Stimulated activated memory B cell treated with anti-CD40 and anti-IgM and Interleukin-4, amounts not matched to agents 10 μg/mL and 1 μg/mL and 100 μg/mL, for 72 hours (primary cell): ENCODE measurements around the gene RXRA.

Source experiments
- ATAC-seq: fragments of 150-1000 bp; cut with Tn5 transposase; 2 replicates; pipeline ENCODE4 v1.10.0; 2021
- H3K27ac Mint-ChIP-seq: one replicate; pipeline ENCODE4 v1.8.0; 2022; ENCODE audit warnings: mild to moderate bottlenecking, mixed read lengths
- H3K27me3 Mint-ChIP-seq: one replicate; pipeline ENCODE4 v1.8.0; 2022; ENCODE audit warnings: mixed read lengths
- H3K36me3 Mint-ChIP-seq: one replicate; pipeline ENCODE4 v1.8.0; 2022; ENCODE audit warnings: mixed read lengths
- H3K4me1 Mint-ChIP-seq: one replicate; pipeline ENCODE4 v1.8.0; 2022; ENCODE audit warnings: mixed read lengths
- H3K4me3 Mint-ChIP-seq: one replicate; pipeline ENCODE4 v1.8.0; 2022; ENCODE audit warnings: mild to moderate bottlenecking, moderate library complexity, mixed read lengths
- H3K9me3 Mint-ChIP-seq: one replicate; pipeline ENCODE4 v1.8.0; 2022; ENCODE audit warnings: mixed read lengths

The RXRA gene

DNA sequence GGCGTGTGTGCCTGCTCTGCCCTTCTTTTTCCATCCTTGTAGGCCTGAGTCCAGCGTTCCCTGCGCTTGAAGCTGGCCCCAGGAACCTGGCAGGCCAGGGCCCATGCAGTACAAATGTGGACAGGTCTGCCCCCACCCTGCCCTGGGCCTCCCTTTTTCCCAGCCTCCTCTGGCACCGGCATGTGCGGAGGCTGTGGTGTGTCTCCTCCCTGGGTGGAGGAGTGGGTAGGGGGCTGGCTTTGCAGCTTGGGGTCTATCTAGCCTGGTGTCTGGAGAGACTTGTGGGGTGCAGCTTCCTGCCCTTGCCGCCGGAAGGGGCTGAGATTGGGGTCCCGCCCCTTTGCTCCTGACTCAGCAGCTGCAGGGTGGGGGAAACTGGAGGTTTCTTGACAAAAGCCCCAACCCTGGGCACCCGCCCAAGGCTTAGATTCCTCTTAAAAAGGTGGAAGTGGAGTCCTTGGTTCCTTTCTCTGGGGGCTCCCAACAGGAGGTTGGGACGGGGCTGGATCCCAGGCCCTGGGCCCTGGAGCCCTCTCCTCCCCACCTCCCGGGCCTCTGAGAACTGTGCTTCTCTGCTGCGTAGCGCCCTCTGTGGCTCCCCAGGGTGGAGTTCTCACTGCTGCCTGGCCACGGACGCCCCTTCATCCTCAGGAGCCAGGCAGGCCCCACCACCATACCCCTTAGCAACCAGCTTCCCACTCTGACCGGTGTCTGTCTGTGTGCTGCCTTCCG lies 18.0 kb downstream of the RXRA start:
- no peak for ATAC-seq
- Mint-ChIP-seq H3K36me3 (no peaks in the 10 kb centered on the region), H3K4me1 (peaks cover 49% of the 10 kb centered on the region), H3K4me3 (no peak overlapping the region), H3K27me3 (peaks cover 11% of the 10 kb centered on the region), H3K9me3 (no peaks in the 10 kb centered on the region), H3K27ac (no peak overlapping the region)

DNA sequence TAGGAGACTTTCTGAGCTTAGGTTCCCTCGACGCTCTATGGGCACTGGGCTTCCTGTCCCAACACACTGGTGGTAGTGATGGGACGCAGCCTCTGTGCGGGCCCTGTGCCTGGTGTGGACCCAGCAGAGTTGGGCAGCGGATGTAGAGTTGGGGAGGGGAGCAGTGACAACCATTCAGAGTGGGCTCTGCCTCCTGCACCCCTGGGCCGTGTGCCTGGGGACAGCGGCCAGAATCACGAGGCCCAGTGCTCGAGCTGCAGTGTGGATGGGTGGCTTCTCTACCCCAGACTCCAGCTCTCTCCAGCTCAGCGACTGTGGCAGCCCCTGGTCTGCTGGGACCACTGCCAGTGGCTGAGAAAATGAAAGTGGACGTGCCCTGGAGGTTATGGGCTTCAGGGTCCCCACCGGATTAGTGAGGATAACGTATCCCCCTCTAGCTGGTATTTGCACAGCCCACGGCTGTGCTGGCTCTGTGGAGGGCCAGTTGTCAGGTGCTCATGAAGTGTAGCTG lies 18.6 kb downstream of the RXRA start:
- no peaks in the 10 kb centered on the region for H3K9me3 Mint-ChIP-seq
- no peak for ATAC-seq
- H3K36me3 Mint-ChIP-seq, result no peaks in the 10 kb centered on the region
- no peak overlapping the region for H3K4me3 Mint-ChIP-seq
- peaks cover 11% of the 10 kb centered on the region for H3K27me3 Mint-ChIP-seq
- H3K27ac Mint-ChIP-seq, result no peak overlapping the region
- peaks cover 49% of the 10 kb centered on the region for H3K4me1 Mint-ChIP-seq

DNA sequence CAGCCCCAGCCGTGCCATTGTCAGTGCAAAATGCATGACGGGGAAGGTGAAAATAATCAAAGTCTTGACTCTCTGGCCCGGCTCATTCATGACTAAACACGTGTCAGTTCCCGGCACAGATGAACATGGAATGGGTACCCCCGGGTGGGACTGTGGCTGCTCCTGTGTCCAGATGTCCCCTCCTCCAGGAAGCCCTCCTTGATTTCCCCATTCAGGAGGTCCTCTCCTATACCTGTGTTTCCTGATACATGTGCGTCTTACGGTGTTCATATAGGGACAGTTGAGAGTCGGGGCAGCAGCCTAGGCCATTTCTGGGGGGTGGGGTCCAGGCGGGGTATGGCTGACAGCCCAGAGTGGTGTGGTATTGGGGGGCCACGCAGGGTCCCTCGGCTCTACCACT lies 19.5 kb downstream of the RXRA start:
- no peaks in the 10 kb centered on the region for H3K36me3 Mint-ChIP-seq
- peaks cover 11% of the 10 kb centered on the region for H3K27me3 Mint-ChIP-seq
- H3K9me3 Mint-ChIP-seq, result no peaks in the 10 kb centered on the region
- peaks cover 46% of the 10 kb centered on the region for H3K4me1 Mint-ChIP-seq
- no peak overlapping the region for H3K4me3 Mint-ChIP-seq
- no peak for ATAC-seq
- no peak overlapping the region for H3K27ac Mint-ChIP-seq

DNA sequence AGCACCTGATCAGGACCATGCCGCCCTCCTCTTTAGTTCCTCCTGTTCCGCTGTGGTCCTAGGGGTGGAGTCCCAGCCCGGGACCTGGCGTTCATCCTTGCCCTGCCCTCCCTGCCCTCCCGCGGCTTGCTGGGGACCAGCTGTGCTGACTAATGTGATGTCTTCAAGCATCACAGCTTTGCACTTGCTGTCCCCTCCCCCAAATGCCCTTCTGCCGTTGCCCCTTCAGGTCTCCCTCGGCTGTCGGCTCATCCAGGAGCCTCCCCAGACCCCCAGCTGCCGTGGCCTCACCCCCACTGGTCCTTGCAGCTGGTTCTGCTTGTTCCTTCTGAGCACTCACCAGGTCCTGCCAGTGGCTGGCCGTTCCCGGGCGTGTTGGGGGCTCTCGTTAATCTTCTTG lies 19.9 kb downstream of the RXRA start:
- Mint-ChIP-seq H3K4me1 (peaks cover 42% of the 10 kb centered on the region), H3K27me3 (peaks cover 11% of the 10 kb centered on the region), H3K9me3 (no peaks in the 10 kb centered on the region), H3K27ac (no peak overlapping the region), H3K4me3 (no peak overlapping the region), H3K36me3 (no peaks in the 10 kb centered on the region)
- ATAC-seq, result no peak

DNA sequence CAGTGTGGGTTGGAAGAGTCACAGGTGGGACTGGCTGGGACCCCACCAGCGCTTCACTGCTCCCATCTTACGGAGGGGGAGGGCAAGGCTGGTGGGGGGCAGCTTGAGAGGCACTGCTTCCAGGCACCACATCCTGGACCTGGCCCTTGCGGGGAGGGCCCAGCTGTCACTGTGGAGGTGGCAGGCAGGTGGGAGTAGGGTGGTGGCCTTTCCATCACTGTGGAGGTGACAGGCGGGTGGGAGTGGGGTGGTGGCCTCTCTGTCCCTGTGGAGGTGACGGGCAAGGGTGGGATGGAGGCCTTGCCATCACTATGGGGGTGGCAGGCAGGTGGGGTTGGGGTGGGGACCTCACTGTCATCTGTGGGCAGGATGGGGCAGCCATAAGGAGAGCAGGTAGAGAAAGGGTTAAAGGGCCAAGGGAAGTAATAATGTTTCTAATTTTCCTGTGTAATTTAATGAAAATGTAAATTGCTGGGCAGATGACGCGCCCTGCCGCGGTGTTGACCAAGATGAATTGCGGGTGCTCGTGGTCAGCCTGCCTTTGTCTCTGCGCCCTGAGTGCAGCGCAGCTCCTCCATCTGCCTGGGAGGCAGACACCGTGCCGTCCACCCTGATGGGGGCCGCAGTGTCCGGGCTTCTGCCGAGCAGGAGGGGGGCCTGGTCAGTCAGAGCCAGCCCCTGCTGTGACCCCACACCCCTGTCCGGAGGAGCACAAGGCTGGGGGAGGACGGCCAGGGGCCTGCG lies 20.8 kb downstream of the RXRA start:
- peaks cover 39% of the 10 kb centered on the region for H3K4me1 Mint-ChIP-seq
- no peaks in the 10 kb centered on the region for H3K36me3 Mint-ChIP-seq
- no peak for ATAC-seq
- H3K4me3 Mint-ChIP-seq, result no peak overlapping the region
- H3K27ac Mint-ChIP-seq, result no peak overlapping the region
- no peaks in the 10 kb centered on the region for H3K9me3 Mint-ChIP-seq
- peaks cover 11% of the 10 kb centered on the region for H3K27me3 Mint-ChIP-seq

DNA sequence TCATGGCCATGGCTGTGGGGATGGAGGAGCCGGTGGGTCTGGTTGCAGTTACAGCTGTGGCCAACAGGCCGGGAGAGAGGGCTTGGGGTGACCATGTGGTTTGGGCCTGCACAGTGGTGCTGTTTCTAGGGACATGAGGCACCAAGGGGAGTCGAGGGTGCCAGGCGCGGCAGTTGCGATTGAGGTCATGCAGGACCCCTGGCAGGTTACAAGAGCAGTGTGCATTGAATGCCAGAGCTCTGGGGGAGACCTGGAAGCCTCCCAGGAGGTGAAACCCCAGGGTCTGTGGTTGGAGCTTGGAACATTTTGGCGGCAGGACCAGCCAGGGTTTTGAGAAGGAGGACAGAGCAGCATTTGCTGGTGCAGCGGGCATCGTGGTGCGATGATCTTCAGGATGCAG lies 21.7 kb downstream of the RXRA start:
- Mint-ChIP-seq H3K9me3 (no peaks in the 10 kb centered on the region), H3K4me3 (no peak overlapping the region), H3K27me3 (peaks cover 11% of the 10 kb centered on the region), H3K4me1 (peaks cover 36% of the 10 kb centered on the region), H3K27ac (no peak overlapping the region), H3K36me3 (no peaks in the 10 kb centered on the region)
- no peak for ATAC-seq

DNA sequence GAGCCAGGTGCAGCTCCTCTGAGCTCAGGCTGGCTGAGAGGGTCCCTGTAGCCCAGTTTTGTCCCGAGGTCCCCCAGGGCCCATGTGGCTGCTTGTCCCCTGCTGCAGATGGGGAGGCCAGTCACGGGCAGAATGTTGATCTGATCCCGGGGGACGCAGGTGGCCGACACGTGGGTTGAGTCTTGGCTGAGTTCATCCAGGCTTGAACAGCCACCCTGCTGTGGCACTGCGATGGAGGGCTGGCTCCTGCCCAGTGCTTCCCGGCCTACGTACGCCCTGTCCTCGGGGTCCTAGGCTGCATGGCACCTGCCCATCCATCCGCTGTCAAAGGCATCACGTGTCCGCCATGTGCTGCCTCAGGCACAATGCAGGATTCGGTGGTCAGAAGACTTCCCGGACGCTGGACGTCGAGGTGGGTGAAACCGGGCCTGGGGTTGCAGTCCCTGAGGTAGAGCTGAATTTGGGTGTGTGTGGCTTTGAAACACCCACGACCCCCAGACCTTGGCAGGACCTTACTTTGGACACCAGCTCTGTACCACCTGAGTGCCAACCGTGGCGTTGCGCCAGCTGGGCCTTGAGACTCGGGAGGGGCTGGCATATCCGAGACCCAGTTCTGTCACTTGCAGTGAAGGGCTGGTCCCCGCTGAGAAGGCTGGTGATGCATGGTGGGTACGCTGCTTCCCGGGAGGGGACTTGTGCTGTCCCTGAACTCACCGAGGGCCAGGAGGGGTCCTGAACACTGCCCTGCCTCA lies 22.3 kb downstream of the RXRA start:
- no peak overlapping the region for H3K27ac Mint-ChIP-seq
- ATAC-seq, result no peak
- no peaks in the 10 kb centered on the region for H3K36me3 Mint-ChIP-seq
- peaks cover 36% of the 10 kb centered on the region for H3K4me1 Mint-ChIP-seq
- peaks cover 11% of the 10 kb centered on the region for H3K27me3 Mint-ChIP-seq
- H3K9me3 Mint-ChIP-seq, result no peaks in the 10 kb centered on the region
- no peak overlapping the region for H3K4me3 Mint-ChIP-seq

DNA sequence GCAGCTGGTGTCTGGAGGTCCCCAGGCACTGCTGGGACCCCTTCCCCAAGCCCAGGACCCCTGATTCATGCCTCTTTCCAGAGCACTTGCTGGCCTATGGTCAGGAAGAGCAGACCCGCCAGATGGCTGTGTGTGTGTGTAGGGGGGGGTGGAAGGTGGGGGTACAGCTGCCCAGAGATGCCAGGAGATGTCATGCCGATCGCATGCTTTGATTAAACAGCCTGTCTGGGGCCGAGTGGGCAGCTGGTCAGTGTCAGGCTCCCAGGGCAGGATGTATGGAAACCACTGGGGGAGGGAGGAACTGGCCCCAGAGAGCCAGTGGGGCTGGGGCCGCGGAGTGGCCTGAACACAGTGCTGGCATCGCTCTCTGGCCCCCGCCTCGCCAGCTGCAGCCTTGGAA lies 23.7 kb downstream of the RXRA start:
- Mint-ChIP-seq H3K4me3 (no peak overlapping the region), H3K4me1 (peaks cover 23% of the 10 kb centered on the region), H3K9me3 (no peaks in the 10 kb centered on the region), H3K27me3 (peaks cover 11% of the 10 kb centered on the region), H3K27ac (no peak overlapping the region), H3K36me3 (no peaks in the 10 kb centered on the region)
- ATAC-seq, result no peak

DNA sequence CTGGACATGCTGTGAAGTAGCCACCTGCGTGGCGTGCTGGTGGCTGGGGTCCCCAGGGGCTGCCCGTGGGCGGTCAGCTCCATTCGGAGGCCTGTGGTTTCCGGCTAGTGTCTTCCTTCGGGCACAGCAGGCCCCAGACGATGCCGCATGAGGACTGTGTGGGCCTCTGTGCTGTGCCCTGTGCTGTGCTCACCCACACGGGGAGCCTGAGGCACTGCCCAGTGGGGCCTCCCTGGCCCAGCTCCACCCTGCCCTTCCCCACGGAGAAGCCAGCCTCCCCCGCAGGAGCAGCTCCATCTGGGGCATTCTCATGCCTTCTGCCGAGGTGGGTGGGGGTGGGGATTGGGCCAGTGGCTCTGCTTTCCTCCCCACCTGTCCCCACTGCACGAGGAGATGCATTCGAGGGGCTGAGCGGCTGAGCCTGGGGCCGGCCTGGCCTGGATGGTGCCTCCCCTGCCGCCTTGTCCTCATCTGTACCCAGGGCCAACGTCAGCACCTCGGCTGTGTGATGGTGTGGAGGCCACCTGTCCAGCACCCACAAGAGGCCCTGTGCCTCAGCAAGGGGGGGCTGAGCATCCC lies 24.2 kb downstream of the RXRA start:
- peaks cover 11% of the 10 kb centered on the region for H3K27me3 Mint-ChIP-seq
- no peaks in the 10 kb centered on the region for H3K36me3 Mint-ChIP-seq
- H3K9me3 Mint-ChIP-seq, result no peaks in the 10 kb centered on the region
- H3K4me1 Mint-ChIP-seq, result peaks cover 23% of the 10 kb centered on the region
- H3K4me3 Mint-ChIP-seq, result no peak overlapping the region
- ATAC-seq, result no peak
- no peak overlapping the region for H3K27ac Mint-ChIP-seq

DNA sequence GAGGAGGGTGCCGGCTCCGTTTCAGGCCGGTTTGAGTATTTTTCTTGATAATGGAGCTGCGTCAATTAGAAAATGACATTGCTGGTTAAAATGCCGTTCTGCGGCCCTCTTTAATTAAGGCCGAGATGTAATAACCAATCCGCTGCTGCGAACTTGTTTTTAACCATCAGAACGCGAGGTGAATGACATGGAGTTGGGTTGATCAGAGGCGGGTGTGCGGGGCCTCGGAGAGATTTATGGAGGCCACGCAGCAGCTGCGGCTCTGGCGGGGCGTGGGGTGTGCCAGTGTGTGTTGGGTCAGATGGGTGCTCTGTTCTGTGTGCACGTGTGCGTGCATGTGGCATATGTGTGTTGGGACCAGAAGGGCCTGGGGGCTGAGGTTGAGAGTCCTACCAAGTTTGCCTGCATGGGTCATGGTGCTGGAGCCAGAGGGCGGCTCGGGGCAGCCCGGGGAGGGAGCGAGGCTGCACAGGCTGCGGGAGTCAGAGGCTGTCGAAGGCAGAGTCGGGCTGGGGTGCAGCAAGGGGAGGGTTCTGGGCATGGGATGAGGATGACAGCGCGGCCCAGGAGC lies 25.4 kb downstream of the RXRA start:
- no peak for ATAC-seq
- Mint-ChIP-seq H3K36me3 (no peaks in the 10 kb centered on the region), H3K4me3 (no peak overlapping the region), H3K4me1 (peaks cover 17% of the 10 kb centered on the region), H3K9me3 (no peaks in the 10 kb centered on the region), H3K27ac (no peak overlapping the region), H3K27me3 (peaks cover under 1% of the 10 kb centered on the region)

DNA sequence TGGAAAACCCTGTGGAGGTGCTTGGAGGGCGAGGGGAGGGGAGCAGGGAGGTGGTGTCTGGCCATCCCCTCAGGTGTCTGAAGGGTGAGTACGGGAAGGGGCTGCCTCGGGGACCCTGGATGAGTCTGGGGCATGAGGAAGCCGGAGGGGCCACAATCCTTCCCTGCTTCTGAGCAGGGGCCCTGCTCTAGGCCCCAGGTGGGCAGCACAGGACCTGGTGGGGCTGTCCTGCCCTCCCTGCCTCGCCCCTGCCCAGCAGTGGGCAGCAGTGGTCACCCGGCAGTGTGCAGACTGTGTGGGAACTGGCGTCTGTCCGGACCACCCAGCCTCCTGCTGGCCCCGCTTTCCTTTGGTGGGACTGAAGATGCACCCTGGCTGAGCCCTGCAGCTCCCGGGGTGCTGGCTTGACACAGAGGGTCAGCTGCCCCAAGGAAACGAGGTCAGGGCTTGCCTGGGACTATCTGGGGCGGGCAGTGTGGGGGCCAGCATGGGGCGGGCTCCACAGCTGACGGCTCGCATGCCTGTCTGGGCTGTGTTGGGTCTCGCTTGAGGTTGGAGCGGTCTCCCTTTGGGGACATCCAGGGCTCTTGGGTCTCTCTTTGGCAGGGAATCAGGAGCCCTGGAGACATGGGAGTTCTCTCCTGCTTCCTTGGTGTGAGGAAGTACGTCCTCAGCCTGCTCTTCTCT lies 26.1 kb downstream of the RXRA start:
- no peaks in the 10 kb centered on the region for H3K36me3 Mint-ChIP-seq
- H3K4me3 Mint-ChIP-seq, result no peak overlapping the region
- no peak for ATAC-seq
- H3K27ac Mint-ChIP-seq, result no peak overlapping the region
- H3K9me3 Mint-ChIP-seq, result no peaks in the 10 kb centered on the region
- no peaks in the 10 kb centered on the region for H3K27me3 Mint-ChIP-seq
- peaks cover 14% of the 10 kb centered on the region for H3K4me1 Mint-ChIP-seq

DNA sequence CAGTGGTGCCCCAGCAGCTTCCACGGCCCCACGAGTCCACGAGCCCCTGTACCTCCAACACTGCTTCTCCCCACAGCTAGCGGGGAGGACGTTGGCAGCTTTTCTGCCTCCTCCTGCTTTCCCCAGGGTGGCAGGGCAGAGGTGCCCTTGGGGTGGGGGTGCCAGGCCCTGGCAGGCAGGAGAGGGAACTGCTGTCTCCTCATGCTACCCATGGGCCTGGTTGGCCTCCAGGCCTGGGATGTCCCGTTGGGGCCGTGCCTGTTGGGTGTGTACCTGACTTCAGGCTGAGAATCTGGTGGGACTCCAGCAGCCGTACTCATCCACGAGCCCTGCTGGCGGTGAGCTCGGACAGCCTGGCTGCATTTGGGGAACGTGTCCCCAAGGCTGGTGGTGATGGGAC lies 27.3 kb downstream of the RXRA start:
- Mint-ChIP-seq H3K27me3 (no peaks in the 10 kb centered on the region), H3K36me3 (no peaks in the 10 kb centered on the region), H3K9me3 (no peaks in the 10 kb centered on the region), H3K27ac (no peak overlapping the region), H3K4me3 (no peak overlapping the region), H3K4me1 (peaks cover 5% of the 10 kb centered on the region)
- ATAC-seq, result no peak

DNA sequence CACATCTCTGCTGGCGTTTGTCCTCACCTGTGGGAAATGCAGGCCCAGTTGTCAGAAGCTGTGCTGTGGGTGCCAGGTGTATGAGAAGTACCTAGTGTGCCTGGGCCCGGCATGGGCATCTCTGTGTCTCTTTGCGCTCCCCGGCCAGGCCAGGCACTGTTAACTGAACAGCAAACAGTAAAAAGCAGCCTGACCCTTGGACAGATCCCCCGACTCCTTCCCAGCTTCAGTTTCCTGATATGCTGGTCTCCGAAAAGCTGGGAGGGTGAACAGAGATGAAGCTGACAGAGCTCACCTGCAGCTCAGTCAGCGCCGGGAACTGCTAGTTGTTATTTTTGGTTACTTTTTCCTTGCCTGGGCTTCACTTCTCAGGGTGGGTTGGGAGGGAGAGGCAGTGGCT lies 28.9 kb downstream of the RXRA start:
- Mint-ChIP-seq H3K36me3 (no peaks in the 10 kb centered on the region), H3K4me1 (peaks cover 5% of the 10 kb centered on the region), H3K27me3 (no peaks in the 10 kb centered on the region), H3K4me3 (no peak overlapping the region), H3K27ac (no peak overlapping the region), H3K9me3 (no peaks in the 10 kb centered on the region)
- ATAC-seq, result no peak

DNA sequence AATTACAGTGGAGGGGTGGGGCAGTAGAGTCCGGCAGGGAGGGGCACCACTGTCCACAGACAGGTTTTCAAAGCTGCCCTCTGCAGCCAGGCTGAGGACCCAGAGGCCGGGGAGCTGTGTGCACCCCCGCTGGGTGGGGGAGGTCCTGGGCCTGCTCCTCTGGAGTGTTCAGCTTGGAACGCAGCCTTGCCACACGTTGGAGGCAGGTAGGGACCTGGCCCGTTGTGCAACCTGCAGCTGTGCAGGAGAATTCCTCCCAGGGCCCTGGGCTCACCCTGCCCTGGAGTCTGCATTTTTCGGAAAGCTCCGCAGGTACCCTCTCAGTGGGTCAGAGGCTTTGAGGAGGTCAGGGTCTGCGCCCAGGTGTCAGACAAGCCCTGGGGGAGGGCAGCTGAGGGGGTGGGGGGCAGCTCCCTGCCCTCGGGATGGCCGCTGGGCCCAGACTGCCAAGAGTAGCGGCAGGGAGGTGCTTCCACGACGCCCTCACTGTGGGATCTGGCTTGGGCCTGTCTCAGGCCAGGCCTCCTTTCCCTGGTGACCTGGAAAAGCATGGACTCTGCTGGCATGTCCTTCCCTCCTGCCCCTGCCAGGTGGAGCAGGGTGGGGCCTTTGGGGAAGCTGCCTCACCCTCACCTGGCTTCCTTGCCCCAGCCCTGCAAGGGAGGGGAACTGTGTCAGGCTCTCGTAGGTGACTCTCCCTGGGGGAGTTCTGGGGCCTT lies 29.5 kb downstream of the RXRA start:
- no peak overlapping the region for H3K27ac Mint-ChIP-seq
- H3K9me3 Mint-ChIP-seq, result no peaks in the 10 kb centered on the region
- no peak overlapping the region for H3K4me3 Mint-ChIP-seq
- H3K36me3 Mint-ChIP-seq, result no peaks in the 10 kb centered on the region
- ATAC-seq, result no peak
- H3K4me1 Mint-ChIP-seq, result peaks cover 5% of the 10 kb centered on the region
- no peaks in the 10 kb centered on the region for H3K27me3 Mint-ChIP-seq
